C1 segment of cervical spinal cord (tissue), 14 donors: ENCODE measurements around the gene TYK2.
"Not testable (repeated sequence)": the region's sequence is repeated elsewhere in the genome, so short reads cannot be mapped to it uniquely, and the experiment has no call there.

Experiments
- DNase-seq, 14 donors: peaks; one replicate each; lab custom pipeline; 2025; lab: John Stamatoyannopoulos, UW

TYK2 gene

DNA sequence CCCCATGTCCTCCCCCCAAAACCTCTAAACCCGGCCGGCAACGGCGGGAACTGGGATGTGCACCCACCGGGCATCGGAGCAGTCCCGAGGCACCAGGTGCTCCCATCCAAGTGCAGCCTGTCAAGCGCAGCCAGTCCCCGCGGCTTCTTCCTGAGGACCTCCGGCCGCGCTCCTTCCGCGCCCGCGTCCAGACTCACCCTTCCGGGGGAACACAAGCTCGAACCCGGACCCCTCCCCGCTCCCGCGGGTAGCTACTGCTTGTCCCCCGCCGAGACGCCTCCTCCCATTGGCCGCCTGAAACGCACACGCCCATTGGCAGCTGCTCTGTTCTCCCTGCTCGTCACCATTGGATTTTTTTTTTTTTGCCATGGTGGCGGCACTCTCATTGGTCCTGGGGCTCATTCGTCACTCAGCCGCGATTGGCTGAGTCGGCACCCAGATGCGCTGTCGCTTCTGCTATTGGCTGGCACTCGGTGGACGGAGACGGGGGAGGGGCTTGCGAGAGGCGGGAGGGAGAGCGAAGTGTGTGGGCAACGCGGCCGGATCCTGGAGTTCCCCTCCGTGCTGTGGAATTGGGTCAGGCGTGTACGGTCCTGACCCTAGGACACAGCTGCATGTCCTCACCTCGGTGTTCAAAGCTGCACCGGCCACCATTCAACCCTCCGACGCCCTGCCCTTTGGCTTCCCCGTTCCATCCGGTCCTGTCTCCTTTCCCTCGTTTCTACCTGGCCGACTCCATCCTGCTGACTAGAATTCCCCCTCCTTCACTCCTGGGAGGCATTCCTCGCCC, at the start of gene TYK2:
TSS of gene TYK2 (minus strand) at position 260 of the 790 bp plus-strand sequence. CDS start 2,166 bp downstream, outside the sequence.
- peak; percentile 81 to 99 (median 97) for DNase-seq

DNA sequence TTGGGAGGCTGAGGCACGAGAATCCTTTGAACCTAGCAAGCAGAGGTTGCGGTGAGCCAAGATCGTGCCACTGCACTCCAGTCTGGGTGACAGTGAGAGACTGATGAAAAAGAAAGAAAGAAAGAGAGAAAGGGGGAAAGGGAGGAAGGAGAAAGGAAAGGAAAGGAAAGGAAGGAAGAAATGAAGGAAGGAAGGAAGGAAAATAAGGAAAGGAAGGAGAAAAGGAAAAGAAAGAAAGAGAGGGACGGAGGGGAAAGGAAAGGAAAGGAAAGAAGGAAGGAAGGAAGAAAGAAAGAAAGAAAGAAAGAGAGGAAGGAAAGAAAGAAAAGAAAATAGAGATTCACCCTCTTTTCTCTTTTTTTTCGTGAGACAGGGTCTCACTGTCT, 48.6 kb upstream of the TYK2 start:
- no peak for DNase-seq

DNA sequence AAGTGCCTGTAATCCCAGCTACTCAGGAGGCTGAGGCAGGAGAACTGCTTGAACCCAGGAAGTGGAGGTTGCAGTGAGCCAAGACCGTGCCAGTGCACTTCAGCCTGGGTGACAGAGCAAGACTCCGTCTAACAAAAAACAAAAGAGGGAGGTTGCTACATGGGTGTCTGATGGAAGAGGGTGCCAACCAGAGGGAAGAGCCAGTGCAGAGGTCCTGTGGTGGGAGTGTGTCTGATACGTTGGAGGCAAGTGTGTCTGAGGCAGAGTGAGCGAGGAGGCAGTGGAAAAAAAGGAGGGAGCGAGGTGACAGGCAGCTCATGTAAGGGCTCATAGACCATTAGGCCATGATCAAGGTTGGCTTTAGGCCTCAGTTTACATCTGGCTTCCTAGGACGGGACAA, 46.8 kb upstream of the TYK2 start:
- no peak for DNase-seq

DNA sequence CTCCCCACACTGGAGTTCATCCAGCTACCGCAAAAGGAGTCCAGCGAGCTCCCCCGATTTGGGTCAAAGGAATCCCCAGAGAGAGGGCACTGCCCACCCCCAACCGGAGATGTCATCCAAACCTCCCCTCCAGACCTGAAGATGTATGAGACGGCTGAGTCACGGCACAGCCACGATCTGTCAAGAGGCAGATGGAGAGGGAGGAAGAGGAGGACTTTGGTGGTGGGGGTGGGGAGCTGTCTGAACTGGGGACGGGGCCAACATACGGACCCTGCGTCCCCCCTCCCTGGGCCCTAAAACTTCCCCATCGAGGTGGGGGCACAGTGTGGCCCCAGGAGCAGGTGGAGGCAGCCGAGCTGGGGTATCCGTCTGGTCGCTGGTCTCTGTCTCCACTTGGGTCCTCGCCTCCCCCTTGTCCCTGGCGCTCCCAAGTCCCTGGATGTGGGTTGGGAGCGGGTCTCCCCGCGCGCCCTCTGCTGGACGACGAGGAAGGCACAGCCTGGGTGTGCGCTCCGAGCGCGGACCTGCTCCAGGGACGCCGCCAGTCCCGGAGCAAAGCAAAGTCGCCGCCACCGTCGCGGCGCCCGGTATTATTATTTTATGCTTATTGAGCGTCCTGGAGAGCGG, 43.8 kb upstream of the TYK2 start:
- peak in 11 of 14 donors; percentile 12 to 67 (median 23) for DNase-seq

DNA sequence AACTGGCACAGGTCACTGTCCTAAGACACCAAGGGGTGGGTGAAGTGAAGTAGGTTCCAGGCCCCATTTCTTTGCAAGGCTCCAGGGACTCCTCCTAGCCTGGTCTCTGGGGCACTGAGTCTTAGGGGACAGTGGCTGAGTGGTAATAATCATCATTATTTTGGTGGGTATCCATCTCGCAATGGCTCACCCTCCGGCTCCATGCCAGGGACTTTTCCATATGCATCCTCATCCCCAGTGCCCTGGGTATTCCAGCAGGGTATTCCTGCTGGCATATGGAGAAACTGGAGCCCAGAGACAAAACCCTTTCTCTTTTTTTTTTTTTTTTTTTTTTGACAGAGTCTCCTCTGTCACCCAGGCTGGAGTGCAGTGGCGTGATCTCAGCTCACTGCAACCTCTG, 42.5 kb upstream of the TYK2 start:
- DNase-seq, result no peak

DNA sequence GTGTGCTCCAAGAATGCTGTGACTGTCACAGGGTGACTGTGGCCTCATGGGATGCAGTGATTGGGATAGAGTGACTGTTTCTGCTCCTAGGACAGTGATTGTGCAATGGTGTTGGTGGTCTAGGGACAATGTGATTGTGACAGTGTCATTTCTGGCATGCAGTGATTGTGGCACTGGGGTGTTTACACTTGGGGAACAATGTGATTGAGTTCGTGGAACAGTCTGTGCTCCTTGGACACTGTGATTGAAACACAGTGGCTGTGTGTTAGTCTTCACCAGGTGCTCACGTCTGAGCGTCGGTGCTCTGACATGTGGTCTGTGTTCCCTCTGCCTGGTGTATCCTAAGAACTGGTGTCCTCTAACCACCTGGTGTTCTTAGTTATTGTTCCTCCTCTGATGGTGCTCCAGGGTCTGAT, 41.7 kb upstream of the TYK2 start:
- DNase-seq, result no peak

DNA sequence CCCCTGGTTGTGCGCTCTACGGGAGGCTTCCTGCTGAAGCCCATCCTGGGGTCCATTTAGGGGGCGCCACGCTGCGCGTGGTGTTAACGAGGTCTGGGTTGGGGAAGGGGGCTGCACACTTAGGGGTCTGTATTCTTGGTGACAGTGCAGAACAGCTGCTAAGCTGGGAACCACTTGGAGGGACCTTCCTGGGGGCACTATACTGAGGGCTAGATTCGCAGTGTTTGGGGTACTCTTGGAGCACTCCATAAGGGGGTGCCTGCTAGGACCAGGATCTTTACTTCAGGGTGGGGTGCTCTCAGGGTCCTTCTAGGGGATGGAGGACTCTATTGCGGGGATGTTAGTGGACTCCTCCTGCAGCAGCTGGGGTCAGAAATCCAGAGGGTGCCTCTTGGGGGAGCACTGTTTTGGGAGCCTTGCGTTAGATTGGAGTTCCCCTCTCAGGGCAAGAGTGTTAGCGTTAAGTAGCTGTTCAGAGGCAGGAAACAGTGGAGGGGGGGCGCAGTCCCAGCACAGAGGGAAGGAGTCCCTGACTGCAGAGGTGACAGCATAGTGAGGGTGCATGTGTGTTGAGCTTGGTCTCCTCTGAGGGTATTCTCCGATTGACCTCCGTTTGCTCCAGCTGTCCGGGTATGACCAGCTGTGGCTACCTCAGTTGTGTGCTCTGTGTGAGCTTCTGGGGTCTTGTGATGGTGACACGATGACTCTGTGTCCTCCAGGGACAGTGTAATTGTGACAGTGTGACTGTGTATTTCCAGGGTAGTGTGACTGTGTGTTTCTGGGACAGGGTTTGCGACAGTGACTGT, 41.1 kb upstream of the TYK2 start:
- no peak for DNase-seq

DNA sequence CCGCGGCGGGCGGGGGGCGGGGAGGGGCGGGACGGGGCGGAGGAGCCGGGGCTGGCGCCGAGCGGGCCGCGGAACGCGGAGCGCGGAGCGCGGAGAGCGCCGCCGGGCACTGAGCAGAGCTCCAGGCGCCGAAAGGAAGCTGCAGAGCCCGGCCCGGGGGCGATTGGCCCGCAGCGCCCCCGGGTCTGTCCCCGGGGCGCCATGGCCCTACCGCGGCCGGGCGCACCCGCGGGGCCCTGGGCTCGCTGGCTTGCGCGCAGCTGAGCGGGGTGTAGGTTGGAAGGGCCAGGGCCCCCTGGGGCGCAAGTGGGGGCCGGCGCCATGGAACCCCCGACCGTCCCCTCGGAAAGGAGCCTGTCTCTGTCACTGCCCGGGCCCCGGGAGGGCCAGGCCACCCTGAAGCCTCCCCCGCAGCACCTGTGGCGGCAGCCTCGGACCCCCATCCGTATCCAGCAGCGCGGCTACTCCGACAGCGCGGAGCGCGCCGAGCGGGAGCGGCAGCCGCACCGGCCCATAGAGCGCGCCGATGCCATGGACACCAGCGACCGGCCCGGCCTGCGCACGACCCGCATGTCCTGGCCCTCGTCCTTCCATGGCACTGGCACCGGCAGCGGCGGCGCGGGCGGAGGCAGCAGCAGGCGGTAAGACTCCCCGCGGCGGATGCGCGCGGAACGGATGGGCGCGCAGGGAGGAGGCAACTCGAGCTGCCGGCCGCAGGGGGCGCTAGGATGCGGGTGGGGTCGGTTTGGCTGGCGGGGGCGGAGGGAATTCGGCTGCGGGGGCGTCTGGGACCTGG, 40.3 kb upstream of the TYK2 start, which contains the start of gene PDE4A:
TSS of gene PDE4A (plus strand) at position 95 of the 796 bp plus-strand sequence. CDS start at position 322, 227 bp downstream.
- no peak for DNase-seq

DNA sequence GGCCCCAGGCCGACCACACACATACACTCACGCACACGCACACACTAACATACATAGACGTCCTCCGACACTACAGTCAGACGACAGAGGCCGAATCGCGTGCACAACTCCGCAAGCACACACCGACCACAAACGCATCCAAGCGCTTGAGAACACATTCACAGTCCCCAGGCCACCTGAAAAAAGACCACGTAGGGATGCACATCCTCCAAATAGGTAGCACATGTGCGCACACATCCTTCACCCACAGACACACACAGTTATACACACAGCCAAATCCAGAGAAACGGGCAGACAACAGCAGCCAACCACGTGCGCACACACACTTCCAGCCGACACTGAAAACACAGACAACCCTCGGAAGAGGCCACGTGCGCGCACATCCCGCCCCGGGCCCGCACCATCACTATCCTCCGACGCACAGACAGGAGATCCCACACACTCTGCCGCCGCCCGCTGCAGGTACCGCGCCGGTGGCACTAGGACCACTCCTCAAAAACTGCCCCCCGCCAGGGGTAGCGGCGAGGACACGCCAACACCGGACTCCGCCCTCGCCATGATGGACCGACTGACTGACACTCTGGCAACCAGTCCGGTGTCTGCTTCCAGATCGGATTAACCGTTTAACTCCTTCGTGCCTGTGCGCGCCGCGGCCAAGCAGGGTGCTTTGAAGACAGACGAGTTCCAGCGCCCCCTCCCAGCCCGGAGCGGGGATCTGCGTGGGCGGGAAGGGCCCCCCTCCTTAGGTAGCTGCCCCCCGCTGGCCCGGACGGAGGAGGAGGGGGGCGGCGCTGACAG, 39.5 kb upstream of the TYK2 start:
- no peak for DNase-seq

DNA sequence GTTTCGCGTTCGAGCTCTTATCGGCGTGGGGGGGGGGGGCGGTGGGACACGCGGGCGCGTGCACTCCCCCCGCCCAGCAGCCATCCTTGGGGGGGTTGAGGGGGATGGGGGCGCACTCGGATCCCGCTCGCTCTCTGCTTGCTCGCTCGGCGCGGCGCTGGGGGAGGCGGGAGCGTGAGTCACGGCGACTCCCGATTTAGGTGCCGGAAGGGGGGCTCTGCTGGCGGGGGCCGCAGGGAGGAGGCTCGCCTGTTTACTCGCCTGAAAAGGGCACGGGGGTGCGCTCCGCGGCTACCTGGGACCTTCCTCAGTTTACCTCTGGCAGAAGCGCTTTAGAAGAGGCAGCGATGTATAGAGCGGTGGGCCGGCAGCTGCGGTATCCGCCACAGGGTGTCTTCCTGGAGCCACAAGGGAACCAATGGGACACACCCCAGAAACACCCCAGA, 38.9 kb upstream of the TYK2 start:
- DNase-seq, result no peak

DNA sequence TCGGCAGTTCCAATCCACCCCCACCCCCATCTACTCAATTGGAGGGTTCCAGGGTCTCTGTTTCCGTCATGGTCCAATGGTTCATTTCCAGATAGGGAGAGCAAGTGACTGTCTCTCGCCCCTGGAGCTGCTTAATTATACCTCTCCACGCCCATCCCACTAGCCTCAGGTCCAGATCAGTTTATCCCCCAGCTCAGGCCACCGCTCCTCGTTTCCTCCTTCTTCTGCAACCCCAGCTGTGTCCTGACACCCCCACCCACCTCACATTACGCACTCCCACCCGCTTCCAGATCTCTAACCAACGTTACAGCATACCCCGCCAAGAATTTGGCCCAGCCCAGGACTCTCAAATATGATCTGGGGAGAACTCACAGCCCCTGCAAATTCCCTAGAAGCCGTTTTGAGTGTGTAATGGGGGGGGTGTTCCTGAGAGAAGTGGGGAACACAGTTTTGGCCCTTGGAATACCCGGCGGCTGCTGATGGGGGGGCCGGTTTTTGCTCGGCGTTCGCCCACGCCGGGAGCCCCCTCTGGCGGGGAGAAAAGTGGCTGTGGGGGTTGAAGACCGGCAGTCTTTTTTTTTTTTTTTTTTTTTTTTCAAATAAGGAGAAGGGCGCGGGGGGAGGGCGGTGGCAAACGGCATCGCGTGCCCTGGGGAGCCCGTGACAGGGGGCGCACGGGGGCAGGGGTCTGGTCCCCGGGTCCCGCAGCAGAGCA, 38.3 kb upstream of the TYK2 start:
- no peak for DNase-seq

DNA sequence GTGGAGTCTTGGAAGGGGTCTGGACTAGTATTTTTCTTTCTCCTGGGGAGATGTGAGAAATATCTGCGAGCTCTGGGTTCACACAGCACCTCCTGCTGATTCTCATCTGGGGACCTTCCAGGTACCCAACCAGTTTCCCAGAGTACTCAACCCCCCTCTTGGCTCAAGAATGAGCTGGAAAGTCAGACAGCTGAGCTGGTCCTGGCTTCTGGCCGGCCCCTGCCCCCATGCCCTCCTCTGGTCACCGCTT, 37.8 kb upstream of the TYK2 start:
- DNase-seq, result no peak

DNA sequence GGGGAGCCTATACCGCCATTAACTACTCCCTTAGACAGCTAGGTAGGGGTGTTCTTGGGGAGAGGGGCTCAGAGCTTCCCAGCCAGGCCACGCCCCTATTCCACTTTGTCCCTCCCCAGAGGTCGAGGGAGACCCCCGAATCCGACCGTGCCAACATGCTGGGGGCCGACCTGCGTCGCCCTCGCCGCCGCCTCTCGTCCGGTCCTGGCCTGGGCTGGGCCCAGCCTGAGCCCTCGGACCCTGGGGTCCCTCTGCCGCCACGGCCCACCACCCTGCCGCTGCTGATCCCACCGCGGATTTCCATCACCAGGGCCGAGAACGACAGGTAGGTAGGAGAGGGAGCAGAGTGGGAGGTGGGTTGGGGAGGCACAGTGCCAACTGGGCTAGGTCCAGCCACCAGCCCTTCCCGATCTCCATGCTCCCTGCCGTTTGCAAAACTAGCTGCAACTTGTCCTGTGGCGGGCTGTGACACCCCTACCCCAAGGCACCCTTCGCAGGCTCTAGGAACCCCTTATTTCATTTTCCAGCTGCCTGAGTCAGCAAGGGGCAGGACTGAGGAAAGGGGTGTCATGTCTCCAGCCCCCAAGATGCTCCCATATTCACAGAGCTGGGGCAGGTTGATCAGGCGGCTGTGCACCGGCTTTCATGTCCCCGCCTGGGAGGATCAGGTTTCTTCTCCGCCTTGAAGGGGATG, 37.3 kb upstream of the TYK2 start:
- no peak for DNase-seq

DNA sequence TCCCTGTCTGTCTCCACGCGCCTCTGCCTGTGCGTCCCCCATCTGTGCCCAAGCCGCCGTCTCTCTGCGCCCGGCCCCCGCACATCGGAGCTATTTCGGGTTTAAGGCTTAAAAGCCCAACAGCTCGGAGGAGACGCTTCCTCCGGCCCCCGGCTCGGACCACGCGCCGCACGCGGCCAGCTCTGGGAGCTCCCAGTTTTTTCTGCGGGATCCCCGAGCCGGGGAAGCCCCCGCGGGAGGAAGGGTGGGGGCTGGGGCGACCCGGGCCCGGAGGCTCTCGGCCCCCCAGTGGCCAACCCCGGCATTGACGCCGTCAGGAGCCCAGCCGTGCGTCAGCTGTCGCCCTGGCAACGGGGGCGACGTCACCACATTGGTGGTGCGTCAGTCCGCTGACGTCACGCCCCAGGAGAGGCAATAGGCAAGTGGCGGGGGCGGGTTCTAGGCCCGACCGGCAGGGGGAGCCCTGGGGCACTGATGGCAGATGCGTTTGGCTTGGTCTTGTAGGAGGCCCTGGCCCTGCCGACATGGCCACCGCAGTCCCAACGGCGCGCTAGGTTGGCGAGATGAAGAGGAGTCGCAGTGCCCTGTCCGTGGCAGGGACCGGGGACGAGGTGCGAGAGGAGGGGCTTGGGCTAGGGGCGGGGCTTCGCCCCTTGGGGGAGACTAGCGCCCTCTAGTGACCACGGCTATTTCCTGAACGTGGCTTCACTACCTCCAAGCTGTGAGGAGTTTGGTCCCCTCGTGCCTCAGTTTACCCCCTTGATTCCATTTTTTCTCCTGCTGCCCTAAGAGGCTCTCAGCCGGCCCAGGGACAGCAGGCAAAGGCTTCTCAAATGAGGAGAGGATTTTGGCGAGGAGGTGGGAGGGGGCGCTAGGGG, 36.2 kb upstream of the TYK2 start:
- DNase-seq, result peak in 11 of 14 donors; percentile 26 to 69 (median 44)

DNA sequence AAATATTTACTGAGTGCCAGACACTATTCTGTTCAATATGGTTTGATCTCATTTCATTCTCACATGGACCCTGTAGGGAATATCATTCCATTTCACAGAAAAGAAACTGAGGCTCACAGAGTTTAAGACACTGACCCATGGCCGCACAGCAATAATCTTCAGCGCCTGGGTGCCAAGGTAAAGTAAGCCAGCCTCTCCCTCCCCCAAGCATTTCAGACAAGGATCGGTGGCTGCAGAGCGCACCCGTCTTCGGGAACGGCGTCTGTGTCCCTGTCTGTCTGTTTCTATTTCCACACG, 35.7 kb upstream of the TYK2 start:
- DNase-seq, result no peak

DNA sequence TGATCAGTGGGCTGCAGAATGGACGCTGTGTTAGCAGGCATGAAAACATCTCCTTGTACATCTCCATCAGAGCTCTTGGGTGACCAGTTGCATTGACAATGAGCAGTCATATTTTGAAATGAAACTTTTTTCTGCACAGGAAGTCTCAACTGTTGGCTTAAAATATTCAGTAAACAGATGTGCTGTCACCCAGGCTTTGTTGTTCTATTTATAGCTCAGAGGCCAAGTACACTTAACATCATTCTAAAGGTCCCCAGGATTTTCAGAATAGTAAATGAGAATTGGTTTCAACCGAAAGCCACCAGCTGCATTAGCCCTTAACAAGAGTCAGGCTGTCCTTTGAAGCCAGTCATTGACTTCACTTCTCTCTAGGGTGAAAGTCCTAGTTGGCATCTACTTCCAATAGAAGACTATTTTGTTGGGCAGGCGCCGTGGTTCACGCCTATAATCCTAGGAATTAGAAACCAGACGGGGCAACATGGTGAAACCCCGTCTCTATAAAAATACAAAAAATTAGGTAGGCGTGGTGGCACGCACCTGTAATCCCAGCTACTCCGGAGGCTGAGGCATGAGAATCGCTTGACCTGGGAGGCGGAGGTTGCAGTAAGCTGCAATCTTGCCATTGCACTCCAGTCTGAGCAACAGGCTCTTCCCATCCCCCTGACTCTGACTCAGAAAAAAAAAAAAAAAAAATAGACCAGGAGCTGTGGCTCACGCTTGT, 32.0 kb upstream of the TYK2 start:
- no peak for DNase-seq

DNA sequence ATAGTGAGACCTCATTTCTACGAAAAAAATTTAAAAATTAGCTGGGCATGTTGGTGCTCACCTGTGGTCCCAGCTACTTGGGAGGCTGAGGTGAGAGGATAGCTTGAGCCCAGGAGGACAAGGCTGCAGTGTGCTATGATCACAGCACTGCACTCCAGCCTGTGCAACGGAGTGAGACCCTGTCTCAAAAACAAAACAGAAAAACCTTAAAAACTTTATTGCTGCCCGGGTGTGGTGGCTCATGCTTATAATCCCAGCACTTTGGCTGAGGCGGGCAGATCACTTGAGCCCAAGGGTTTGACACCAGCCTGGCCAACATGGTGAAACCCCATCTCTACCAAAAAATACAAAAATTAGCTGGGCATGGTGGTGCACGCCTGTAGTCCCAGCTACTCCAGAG, 30.9 kb upstream of the TYK2 start:
- not testable (repeated sequence) for DNase-seq
